ENCODE measurements around the gene CUL9.

- TF ChIP-seq CTCF (conservative IDR thresholded peaks at IDR 0.05; ENCODE audit: low read depth, low read length): no peak
- no peak for TF ChIP-seq EZH2 (IDR thresholded peaks at IDR 0.05; ENCODE audit: low read length, unreplicated experiment)
Observed at GRCh38 chr6:43173591-43174262, 8.3 kb upstream of the CUL9 start.
